H9 (cell line): Measurements from ENCODE around the gene TIMM13. TPM values are rescaled to one million over a fixed set of nuclear protein-coding genes. Genes with fewer than 3 reads are reported as not detected.
"Not testable (repeated sequence)": the region's sequence is repeated elsewhere in the genome, so short reads cannot be mapped to it uniquely, and the experiment has no call there.

Source experiments
- DNase-seq: peaks from one replicate; pipeline ENCODE4 v3.0.0-alpha.2; 2017
- H2AFZ ChIP-seq: one replicate; pipeline ENCODE4 v1.6.1; 2013; ENCODE audit warnings: mild to moderate bottlenecking, low read length, control low read depth, moderate library complexity
- H2AK5ac ChIP-seq: 2 replicates; pipeline ENCODE4 v1.6.1; 2013; ENCODE audit warnings: low read length, control low read depth, mixed read lengths; ENCODE audit not compliant: insufficient read length
- H2BK120ac ChIP-seq: one replicate; pipeline ENCODE4 v1.6.1; 2013; ENCODE audit warnings: low read depth, mild to moderate bottlenecking, low read length, control low read depth, inconsistent platforms; ENCODE audit not compliant: poor library complexity, severe bottlenecking
- H2BK12ac ChIP-seq: 2 replicates; pipeline ENCODE4 v1.6.1; 2013; ENCODE audit warnings: low read length, control low read depth, mixed read lengths, low read depth; ENCODE audit not compliant: insufficient read length
- H2BK15ac ChIP-seq: 2 replicates; pipeline ENCODE4 v1.6.1; 2013; ENCODE audit warnings: low read depth, low read length, control low read depth
- H2BK20ac ChIP-seq: one replicate; pipeline ENCODE4 v1.6.1; 2013; ENCODE audit warnings: low read depth, mild to moderate bottlenecking, low read length, control low read depth, inconsistent platforms; ENCODE audit not compliant: poor library complexity, severe bottlenecking
- H2BK5ac ChIP-seq: 2 replicates; pipeline ENCODE4 v1.6.1; 2013; ENCODE audit warnings: low read length, control low read depth, mixed read lengths; ENCODE audit not compliant: insufficient read length
- H3K14ac ChIP-seq: 2 replicates; pipeline ENCODE4 v1.6.1; 2013; ENCODE audit warnings: low read length, control low read depth; ENCODE audit not compliant: insufficient read depth
- H3K18ac ChIP-seq: 2 replicates; pipeline ENCODE4 v1.6.1; 2013; ENCODE audit warnings: low read depth, mild to moderate bottlenecking, mixed read lengths, low read length, control low read depth; ENCODE audit not compliant: insufficient read length
- H3K23ac ChIP-seq: 2 replicates; pipeline ENCODE4 v1.6.1; 2013; ENCODE audit warnings: low read length, control low read depth, mixed read lengths, low read depth; ENCODE audit not compliant: insufficient read length
- H3K23me2 ChIP-seq: 2 replicates; pipeline ENCODE4 v1.6.1; 2013; ENCODE audit warnings: low read depth, mild to moderate bottlenecking, mixed read lengths, low read length, control low read depth; ENCODE audit not compliant: insufficient read length, poor library complexity, severe bottlenecking
- H3K27ac ChIP-seq: 2 replicates; pipeline ENCODE4 v1.5.1; 2013; ENCODE audit warnings: low read length, control low read depth, mixed read lengths, low read depth; ENCODE audit not compliant: insufficient read length
- H3K27me3 ChIP-seq: 2 replicates; pipeline ENCODE4 v1.6.1; 2013; ENCODE audit warnings: low read length, control low read depth, inconsistent platforms; ENCODE audit not compliant: insufficient read depth
- H3K4ac ChIP-seq: 2 replicates; pipeline ENCODE4 v1.6.1; 2013; ENCODE audit warnings: low read depth, mild to moderate bottlenecking, control low read depth, inconsistent platforms, low read length, moderate library complexity
- H3K4me1 ChIP-seq: 2 replicates; pipeline ENCODE4 v1.6.1; 2013; ENCODE audit warnings: low read length, control low read depth, inconsistent platforms; ENCODE audit not compliant: insufficient read depth
- H3K4me2 ChIP-seq: 2 replicates; pipeline ENCODE4 v1.6.1; 2013; ENCODE audit warnings: low read length, control low read depth, mixed read lengths; ENCODE audit not compliant: insufficient read length, insufficient read depth
- H3K56ac ChIP-seq: 2 replicates; pipeline ENCODE4 v1.6.1; 2013; ENCODE audit warnings: low read depth, mild to moderate bottlenecking, mixed read lengths, low read length, control low read depth; ENCODE audit not compliant: insufficient read length
- H3K79me1 ChIP-seq: 2 replicates; pipeline ENCODE4 v1.6.1; 2013; ENCODE audit warnings: low read depth, mild to moderate bottlenecking, moderate library complexity, low read length, control low read depth, inconsistent platforms; ENCODE audit not compliant: insufficient read depth, poor library complexity, severe bottlenecking
- H3K79me2 ChIP-seq: 2 replicates; pipeline ENCODE4 v1.6.1; 2013; ENCODE audit warnings: low read length, control low read depth, inconsistent platforms; ENCODE audit not compliant: insufficient read depth
- H3K9ac ChIP-seq: 2 replicates; pipeline ENCODE4 v1.6.1; 2013; ENCODE audit warnings: low read length, control low read depth, mixed read lengths; ENCODE audit not compliant: insufficient read length; ENCODE audit errors: extremely low read depth
- H3K9me3 ChIP-seq: one replicate; pipeline ENCODE4 v1.6.1; 2013; ENCODE audit warnings: low read depth, low read length, inconsistent platforms; ENCODE audit not compliant: control insufficient read depth
- H3T11ph ChIP-seq: one replicate; pipeline ENCODE4 v1.6.1; 2013; ENCODE audit warnings: mild to moderate bottlenecking, low read length, control low read depth, inconsistent platforms
- H4K20me1 ChIP-seq: one replicate; pipeline ENCODE4 v1.6.1; 2013; ENCODE audit not compliant: control insufficient read depth, insufficient read length, insufficient read depth
- H4K5ac ChIP-seq: 2 replicates; pipeline ENCODE4 v1.6.1; 2013; ENCODE audit warnings: low read depth, mild to moderate bottlenecking, mixed read lengths, low read length, control low read depth; ENCODE audit not compliant: insufficient read length
- H4K8ac ChIP-seq: replicated peaks from 2 replicates; pipeline ENCODE4 v1.6.1; 2013; ENCODE audit warnings: low read length, control low read depth, mixed read lengths, low read depth; ENCODE audit not compliant: insufficient read length
- H4K91ac ChIP-seq: 2 replicates; pipeline ENCODE4 v1.6.1; 2013; ENCODE audit warnings: low read depth, mild to moderate bottlenecking, moderate library complexity, mixed read lengths, low read length, control low read depth; ENCODE audit not compliant: insufficient read length
- H3K27ac Mint-ChIP-seq, 3 experiments: 2 replicates in 2 of 3; 3 replicates in 1 of 3; pipeline ENCODE4 v1.8.0; 2020 to 2021; ENCODE audit warnings: mixed read lengths in 3 of 3, mild to moderate bottlenecking in 1 of 3, moderate library complexity in 1 of 3
- H3K27me3 Mint-ChIP-seq: 2 replicates; pipeline ENCODE4 v1.8.0; 2021; ENCODE audit warnings: low read depth, mild to moderate bottlenecking, moderate library complexity, mixed read lengths
- H3K36me3 Mint-ChIP-seq, 3 experiments: 2 replicates in 2 of 3; 3 replicates in 1 of 3; pipeline ENCODE4 v1.8.0; 2020 to 2021; ENCODE audit warnings: low read depth in 3 of 3, mixed read lengths in 3 of 3; ENCODE audit not compliant: insufficient read depth in 1 of 3
- H3K4me1 Mint-ChIP-seq, 2 experiments: 2 replicates each; pipeline ENCODE4 v1.8.0; 2020; ENCODE audit warnings: mixed read lengths in 2 of 2
- H3K4me3 Mint-ChIP-seq, 2 experiments: 2 replicates in 1 of 2; 3 replicates in 1 of 2; pipeline ENCODE4 v1.8.0; 2020 to 2021; ENCODE audit warnings: mild to moderate bottlenecking in 2 of 2, mixed read lengths in 2 of 2, moderate library complexity in 1 of 2
- H3K9me3 Mint-ChIP-seq, 2 experiments: 2 replicates in 1 of 2; 3 replicates in 1 of 2; pipeline ENCODE4 v1.8.0; 2020; ENCODE audit warnings: mild to moderate bottlenecking in 2 of 2, mixed read lengths in 2 of 2, moderate library complexity in 1 of 2
- CTCF ChIP-seq: fragments of 200-600 bp; sonication (generic); conservative IDR thresholded peaks from 3 replicates; pipeline ENCODE4 v1.8.0; 2021; ENCODE audit warnings: antibody characterized with exemption, mild to moderate bottlenecking
- WGBS: extraction: QIAGEN DNeasy Blood & Tissue Kit; methylation state at CpG from one replicate; pipeline ENCODE4 v1.1.7; 2013; ENCODE audit warnings: missing lambda C conversion rate, low lambda C conversion rate, mixed read lengths; ENCODE audit not compliant: insufficient read length; ENCODE audit errors: extremely low coverage; 5-methylcytosine and 5-hydroxymethylcytosine counted together
- total RNA-seq: library from RNA; stranded (reverse); gene quantifications from 2 replicates; pipeline ENCODE4 v1.2.1, GENCODE V29; 2021

Gene TIMM13
- total RNA-seq, 1 experiment from 2014 or later, result 214 TPM

- TF ChIP-seq CTCF, result no peak
- H4K91ac ChIP-seq, result no peak overlapping the region
- no peak overlapping the region for H3K14ac ChIP-seq
- Mint-ChIP-seq H3K27me3 (peaks cover 14% of the 10 kb centered on the region), H3K9me3 (peaks cover 3 to 5% of the 10 kb centered on the region in 2 experiments), H3K27ac (no peak overlapping the region), H3K36me3 (0 out of 7 replicates have a peak, but pooled peaks cover 0 to 5% (median 0%) of the 10 kb centered on the region in 3 experiments), H3K4me3 (no peak overlapping the region), H3K4me1 (no peaks in the 10 kb centered on the region)
- no peak overlapping the region for H3T11ph ChIP-seq
- H3K9ac ChIP-seq, result no peak overlapping the region
- no CpG with 5 or more reads among the region's 14 CpGs for WGBS
- H2BK12ac ChIP-seq, result no peak overlapping the region
- no peak overlapping the region for H4K8ac ChIP-seq
- no peak for DNase-seq
- peak overlapping the region; percentile 26 for H2BK20ac ChIP-seq
- no peaks in the 10 kb centered on the region for H3K27me3 ChIP-seq
- no peaks in the 10 kb centered on the region for H3K4me1 ChIP-seq
- no peak overlapping the region for H3K23ac ChIP-seq
- H2AK5ac ChIP-seq, result no peak overlapping the region
- no peak overlapping the region for H2BK120ac ChIP-seq
- H3K23me2 ChIP-seq, result peaks cover 2% of the 10 kb centered on the region
- H3K4me2 ChIP-seq, result no peak overlapping the region
- no peak overlapping the region for H3K18ac ChIP-seq
- H3K4ac ChIP-seq, result no peak overlapping the region
- H2BK5ac ChIP-seq, result no peak overlapping the region
- no peak overlapping the region for H4K5ac ChIP-seq
- H3K27ac ChIP-seq, result no peak overlapping the region
- H3K9me3 ChIP-seq, result no peaks in the 10 kb centered on the region
- no peaks in the 10 kb centered on the region for H3K79me1 ChIP-seq
- H2AFZ ChIP-seq, result no peak overlapping the region
- no peaks in the 10 kb centered on the region for H4K20me1 ChIP-seq
- no peaks in the 10 kb centered on the region for H3K79me2 ChIP-seq
- H2BK15ac ChIP-seq, result no peak overlapping the region
- no peak overlapping the region for H3K56ac ChIP-seq
These were observed 28.6 kb downstream of the TIMM13 start for GRCh38 chr19:2398735-2399305.

- H2AK5ac ChIP-seq, DNase-seq, H3K27ac ChIP-seq, H3K23me2 ChIP-seq, H3K56ac ChIP-seq, H2BK120ac ChIP-seq, H3K79me2 ChIP-seq, H3K9me3 ChIP-seq, H3K18ac ChIP-seq, H4K20me1 ChIP-seq, H3K27ac Mint-ChIP-seq, H4K5ac ChIP-seq, H3K4me1 ChIP-seq, H3K27me3 ChIP-seq, H4K91ac ChIP-seq, H4K8ac ChIP-seq, H3K4me2 ChIP-seq, H2BK12ac ChIP-seq, H2BK15ac ChIP-seq, H3K9ac ChIP-seq, H3K23ac ChIP-seq, H3K4me3 Mint-ChIP-seq, H3K79me1 ChIP-seq, H3K4ac ChIP-seq, H3K4me1 Mint-ChIP-seq, H3K36me3 Mint-ChIP-seq, H3T11ph ChIP-seq, H3K14ac ChIP-seq, H2BK5ac ChIP-seq, H2BK20ac ChIP-seq, H2AFZ ChIP-seq, H3K9me3 Mint-ChIP-seq: not testable (repeated sequence)
- peaks cover 16% of the 10 kb centered on the region for H3K27me3 Mint-ChIP-seq
- WGBS, result no CpG with 5 or more reads among the region's 7 CpGs
These were observed 30.2 kb downstream of the TIMM13 start for GRCh38 chr19:2397173-2397572.
